ENCODE data around the gene CLP1. TPM values are rescaled to one million over a fixed set of nuclear protein-coding genes. Genes with fewer than 3 reads are reported as not detected.

CLP1 gene
- total RNA-seq, 2 experiments from 2014 or later: 16.2 to 16.9 TPM

DNA sequence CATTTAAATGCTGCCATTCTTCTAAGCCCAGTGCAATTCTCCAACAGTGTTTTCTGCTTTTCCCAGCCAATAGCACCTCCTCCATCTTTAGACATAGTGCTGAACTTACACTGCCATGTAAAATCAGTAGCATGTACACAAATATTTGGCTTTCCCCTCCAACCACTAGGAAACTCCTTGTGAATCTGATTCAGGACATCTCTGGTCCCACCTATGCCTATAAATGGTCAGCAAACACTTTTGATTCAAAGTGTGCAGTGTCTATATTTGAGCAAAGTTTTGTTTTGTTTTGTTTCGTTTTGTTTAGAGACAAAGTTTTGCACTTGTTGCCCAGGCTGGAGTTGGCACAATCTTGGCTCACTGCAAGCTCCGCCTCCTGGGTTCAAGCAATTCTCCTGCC lies 32.7 kb upstream of the CLP1 start:
- no peaks in the 10 kb centered on the region for H3K4me1 Mint-ChIP-seq (ENCODE audit: low read depth)
- no peaks in the 10 kb centered on the region for H3K36me3 Mint-ChIP-seq (ENCODE audit: low read depth)
- no peak overlapping the region for H3K4me3 Mint-ChIP-seq
- CTCF ChIA-PET: interaction anchor here (7.9 kb wide), 1 partner anchor 19 kb away, joined by 30 read pairs; no protein-coding TSS in a partner anchor
- DNase-seq (no peak), ATAC-seq (no peak)
- H3K9me3 Mint-ChIP-seq: peaks cover 3% of the 10 kb centered on the region
- POLR2A ChIA-PET: no interaction called here
- TF ChIP-seq, protein P1, sequence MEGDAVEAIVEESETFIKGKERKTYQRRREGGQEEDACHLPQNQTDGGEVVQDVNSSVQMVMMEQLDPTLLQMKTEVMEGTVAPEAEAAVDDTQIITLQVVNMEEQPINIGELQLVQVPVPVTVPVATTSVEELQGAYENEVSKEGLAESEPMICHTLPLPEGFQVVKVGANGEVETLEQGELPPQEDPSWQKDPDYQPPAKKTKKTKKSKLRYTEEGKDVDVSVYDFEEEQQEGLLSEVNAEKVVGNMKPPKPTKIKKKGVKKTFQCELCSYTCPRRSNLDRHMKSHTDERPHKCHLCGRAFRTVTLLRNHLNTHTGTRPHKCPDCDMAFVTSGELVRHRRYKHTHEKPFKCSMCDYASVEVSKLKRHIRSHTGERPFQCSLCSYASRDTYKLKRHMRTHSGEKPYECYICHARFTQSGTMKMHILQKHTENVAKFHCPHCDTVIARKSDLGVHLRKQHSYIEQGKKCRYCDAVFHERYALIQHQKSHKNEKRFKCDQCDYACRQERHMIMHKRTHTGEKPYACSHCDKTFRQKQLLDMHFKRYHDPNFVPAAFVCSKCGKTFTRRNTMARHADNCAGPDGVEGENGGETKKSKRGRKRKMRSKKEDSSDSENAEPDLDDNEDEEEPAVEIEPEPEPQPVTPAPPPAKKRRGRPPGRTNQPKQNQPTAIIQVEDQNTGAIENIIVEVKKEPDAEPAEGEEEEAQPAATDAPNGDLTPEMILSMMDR (IDR thresholded peaks at IDR 0.05): no peak
- H3K27me3 Mint-ChIP-seq: peaks cover 2% of the 10 kb centered on the region
- intact Hi-C loops (cut with micrococcal nuclease): no loop called here
- no peak overlapping the region for H3K27ac Mint-ChIP-seq

DNA sequence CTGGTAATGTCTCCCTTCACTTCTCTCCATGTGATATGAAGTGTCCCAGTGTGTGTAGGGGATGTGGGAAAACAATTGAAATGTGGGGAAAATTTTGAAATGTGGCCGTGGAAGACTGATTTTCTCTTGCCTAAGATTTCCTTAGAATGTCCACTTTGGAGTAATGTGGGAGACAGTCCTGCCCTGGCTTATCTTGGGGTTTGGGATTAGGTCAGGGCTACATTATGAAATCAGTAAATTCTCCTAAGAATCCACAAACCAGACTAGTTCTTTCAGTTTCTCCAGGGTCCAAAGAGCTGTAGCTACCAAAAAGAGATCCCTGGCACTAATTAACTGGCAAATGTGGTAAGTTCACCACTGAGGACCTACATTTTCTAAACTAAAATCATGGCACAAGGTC lies 30.7 kb upstream of the CLP1 start:
- Mint-ChIP-seq H3K4me1 (ENCODE audit: low read depth) (no peaks in the 10 kb centered on the region), H3K4me3 (no peak overlapping the region), H3K9me3 (no peaks in the 10 kb centered on the region), H3K36me3 (ENCODE audit: low read depth) (no peaks in the 10 kb centered on the region), H3K27me3 (peaks cover 6% of the 10 kb centered on the region), H3K27ac (no peak overlapping the region)
- ChIA-PET CTCF (interaction anchor here (1.6 to 1.7 kb wide), 2 partner anchors 14 to 17 kb away, joined by 5 to 7 read pairs; no protein-coding TSS in a partner anchor), POLR2A (no interaction called here)
- ATAC-seq (no peak), DNase-seq (no peak)
- intact Hi-C loops (cut with micrococcal nuclease): no loop called here
- TF ChIP-seq, protein P1 (IDR thresholded peaks at IDR 0.05): no peak

DNA sequence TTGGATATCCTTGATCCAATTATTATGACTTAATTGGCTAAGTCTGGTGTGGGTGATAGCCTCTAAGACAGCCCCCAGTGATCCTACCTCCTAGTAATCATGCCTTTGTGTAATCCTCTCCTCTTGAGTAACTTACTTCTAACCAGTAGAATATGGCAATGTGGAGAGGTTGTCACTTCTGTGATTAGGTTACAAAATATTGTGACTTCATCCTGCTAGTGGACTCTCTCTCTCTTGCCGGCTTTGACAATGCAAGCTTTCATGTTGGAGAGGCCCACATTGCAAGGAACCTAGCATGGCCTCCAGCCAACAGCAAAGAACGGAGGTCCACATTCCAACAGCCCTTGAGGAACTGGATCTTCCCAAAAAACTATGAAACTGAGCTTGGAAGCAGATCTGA lies 27.4 kb upstream of the CLP1 start:
- DNase-seq: no peak
- peaks cover 17% of the 10 kb centered on the region for H3K27me3 Mint-ChIP-seq
- no peaks in the 10 kb centered on the region for H3K4me1 Mint-ChIP-seq (ENCODE audit: low read depth)
- no peak overlapping the region for H3K27ac Mint-ChIP-seq
- TF ChIP-seq, protein P1 (IDR thresholded peaks at IDR 0.05): no peak
- H3K36me3 Mint-ChIP-seq (ENCODE audit: low read depth): no peaks in the 10 kb centered on the region
- ChIA-PET POLR2A (no interaction called here), CTCF (interaction anchor here (2.4 to 2.7 kb wide), 2 partner anchors 9 to 14 kb away, joined by 15 to 18 read pairs; no protein-coding TSS in a partner anchor)
- H3K4me3 Mint-ChIP-seq: no peak overlapping the region
- no peak for ATAC-seq
- intact Hi-C loops (cut with micrococcal nuclease): no loop called here
- no peaks in the 10 kb centered on the region for H3K9me3 Mint-ChIP-seq

DNA sequence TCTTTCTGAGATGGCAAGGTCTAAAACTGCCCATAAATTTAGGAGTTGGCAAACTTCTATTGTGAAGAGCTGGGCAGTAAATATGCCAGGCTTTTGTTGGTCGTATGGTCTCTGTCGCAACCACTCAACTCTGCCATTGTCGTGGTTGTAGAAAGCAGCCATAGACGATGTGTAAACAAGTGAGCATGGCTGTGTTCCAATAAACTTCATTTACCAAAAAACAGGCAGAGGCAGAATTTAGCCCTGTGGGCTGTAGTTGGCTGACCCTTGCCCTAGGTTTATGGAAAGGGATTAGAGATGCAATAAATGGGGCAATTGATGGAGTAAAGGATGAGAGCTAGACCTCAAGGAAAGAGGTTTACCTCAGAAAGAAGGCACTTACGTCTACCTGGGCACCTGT lies 25.4 kb upstream of the CLP1 start:
- ChIA-PET CTCF (interaction anchor here (1.1 to 2.7 kb wide), 2 partner anchors 12 to 28 kb away, joined by 3 to 18 read pairs; no protein-coding TSS in a partner anchor), POLR2A (no interaction called here)
- TF ChIP-seq, protein P1 (IDR thresholded peaks at IDR 0.05): no peak
- no peak for ATAC-seq
- Mint-ChIP-seq H3K27me3 (peaks cover 21% of the 10 kb centered on the region), H3K9me3 (no peaks in the 10 kb centered on the region), H3K4me1 (ENCODE audit: low read depth) (no peaks in the 10 kb centered on the region), H3K36me3 (ENCODE audit: low read depth) (no peaks in the 10 kb centered on the region), H3K4me3 (no peak overlapping the region), H3K27ac (no peak overlapping the region)
- no peak for DNase-seq
- intact Hi-C loops (cut with micrococcal nuclease): no loop called here

DNA sequence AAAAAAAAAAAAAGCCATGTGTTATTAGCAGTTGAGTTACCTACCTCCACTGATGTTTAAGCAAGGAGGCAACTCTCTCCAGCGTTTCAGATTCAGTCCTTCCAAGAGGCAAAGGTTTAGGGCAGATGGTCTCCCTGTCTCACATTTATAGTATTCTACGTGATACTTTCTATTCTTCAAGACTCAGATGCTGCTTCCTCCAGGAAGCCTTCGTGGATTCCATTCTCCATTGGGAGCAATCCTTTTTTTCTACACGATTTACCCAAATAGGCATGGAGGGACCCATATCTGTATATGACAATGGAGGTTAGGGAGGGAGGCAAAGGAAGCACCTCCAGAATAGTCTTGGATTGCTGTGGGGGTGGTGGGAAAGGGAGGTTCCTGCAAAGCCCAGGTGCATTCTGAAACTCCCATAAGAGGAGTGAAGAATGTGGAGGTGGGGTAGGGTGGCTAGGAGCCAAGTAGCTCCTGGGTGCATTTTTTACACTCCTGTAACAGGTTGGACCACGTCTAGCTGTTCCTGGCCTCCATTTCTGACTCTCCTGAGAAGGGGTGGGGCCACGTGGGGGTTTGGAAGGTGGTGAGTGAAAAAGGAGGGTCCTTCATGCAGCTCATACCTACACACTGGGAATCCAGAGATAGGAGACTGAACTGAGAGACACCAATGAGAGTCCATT lies 24.0 kb upstream of the CLP1 start:
- H3K9me3 Mint-ChIP-seq: no peaks in the 10 kb centered on the region
- ChIA-PET POLR2A (interaction anchor here (1.1 to 1.8 kb wide), 2 partner anchors 66 to 98 kb away, joined by 4 to 6 read pairs; partner anchors contain the start of gene UBE2L6), CTCF (interaction anchor here (1.1 to 1.8 kb wide), 2 partner anchors 11 to 62 kb away, joined by 3 to 11 read pairs; no protein-coding TSS in a partner anchor)
- H3K36me3 Mint-ChIP-seq (ENCODE audit: low read depth): no peaks in the 10 kb centered on the region
- TF ChIP-seq, protein P1 (IDR thresholded peaks at IDR 0.05): no peak
- intact Hi-C loops (cut with micrococcal nuclease): no loop called here
- DNase-seq (no peak), ATAC-seq (no peak)
- H3K4me3 Mint-ChIP-seq: no peak overlapping the region
- H3K27ac Mint-ChIP-seq: no peak overlapping the region
- peaks cover 4% of the 10 kb centered on the region for H3K4me1 Mint-ChIP-seq (ENCODE audit: low read depth)
- H3K27me3 Mint-ChIP-seq: peaks cover 31% of the 10 kb centered on the region

All from activated CD8-positive, alpha-beta T cell treated with anti-CD3 and anti-CD28 coated beads for 36 hours (primary cell).